Upper lobe of left lung (tissue), 6 donors: ENCODE measurements around the gene MYG1. TPM values are rescaled to one million over a fixed set of nuclear protein-coding genes. Genes with fewer than 3 reads are reported as not detected.

ENCODE experiments used
- ATAC-seq, 2 donors: fragments of 200-7000 bp; cut with Tn5 transposase; one replicate each; pipeline ENCODE4 v1.9.1; 2022; ENCODE audit warnings: mild to moderate bottlenecking in 2 of 2, moderate library complexity in 2 of 2; ENCODE audit not compliant: low FRiP score in 2 of 2
- DNase-seq, 2 donors: peaks; one replicate each; pipeline ENCODE4 v3.0.0-alpha.2; 2019 to 2020
- H3K27ac ChIP-seq, 4 donors: fragments of 200-600 bp; sonication (generic); one replicate each; pipeline ENCODE4 v1.5.1; 2016 to 2019
- H3K27me3 ChIP-seq, 4 donors: fragments of 200-600 bp; sonication (generic); one replicate each; pipeline ENCODE4 v1.5.1; 2017 to 2019
- H3K36me3 ChIP-seq, 4 donors: fragments of 200-600 bp; sonication (generic); one replicate each; pipeline ENCODE4 v1.5.1; 2016 to 2019
- H3K4me1 ChIP-seq, 4 donors: fragments of 200-600 bp; sonication (generic); one replicate each; pipeline ENCODE4 v1.5.1; 2018 to 2019
- H3K4me3 ChIP-seq, 4 donors: fragments of 200-600 bp; sonication (generic); one replicate each; pipeline ENCODE4 v1.5.1; 2017 to 2019; ENCODE audit warnings: mild to moderate bottlenecking in 2 of 4, moderate library complexity in 1 of 4
- H3K9me3 ChIP-seq, 4 donors: fragments of 200-600 bp; sonication (generic); one replicate each; pipeline ENCODE4 v1.5.1; 2018 to 2019
- EP300 ChIP-seq, 4 donors: sonication (generic); formaldehyde crosslinking; IDR thresholded peaks; one replicate each; pipeline ENCODE4 v1.5.1; 2017; ENCODE audit warnings: antibody characterized with exemption in 4 of 4, control low read depth in 2 of 4
- POLR2A ChIP-seq, 4 donors: fragments of 450-650 bp; IDR thresholded peaks; one replicate each; pipeline ENCODE4 v1.5.1; 2016 to 2017; ENCODE audit warnings: antibody characterized with exemption in 4 of 4, mild to moderate bottlenecking in 2 of 4
- POLR2AphosphoS5 ChIP-seq, 2 donors: sonication (generic); formaldehyde crosslinking; IDR thresholded peaks; one replicate each; pipeline ENCODE4 v1.5.1; 2017; ENCODE audit warnings: antibody characterized with exemption in 2 of 2
- WGBS, 2 donors: methylation state at CpG; one replicate each; pipeline ENCODE4 v1.1.5; 2017 to 2018; 5-methylcytosine and 5-hydroxymethylcytosine counted together
- total RNA-seq, 6 donors: library from RNA; depleted of rRNA in 4 of 6; stranded (reverse); fragments of >200 nt in 4 of 6; gene quantifications; one replicate each; pipeline versions ENCODE4 v1.1.0 to v1.2.1, GENCODE V29; 2016 to 2021
- TF ChIP-seq, protein P1 (sequence below), 6 experiments: fragments of 450-650 bp in 4 of 6; fragments of 200-600 bp in 2 of 6; sonication (generic) in 2 of 6; IDR thresholded peaks; one replicate each; pipeline ENCODE4 v1.5.1; 2016 to 2019; ENCODE audit warnings: antibody characterized with exemption in 6 of 6
- donor health status: DM: no; HTN: no; CAD: no; lungs with moderate emphysema.
- donor health status: DM: no; HTN: yes; CAD: no; lungs with severe emphysema.

MYG1 gene
- 10 to 100 TPM; 29.1 to 50.7 (median 34.8) TPM for total RNA-seq

DNA sequence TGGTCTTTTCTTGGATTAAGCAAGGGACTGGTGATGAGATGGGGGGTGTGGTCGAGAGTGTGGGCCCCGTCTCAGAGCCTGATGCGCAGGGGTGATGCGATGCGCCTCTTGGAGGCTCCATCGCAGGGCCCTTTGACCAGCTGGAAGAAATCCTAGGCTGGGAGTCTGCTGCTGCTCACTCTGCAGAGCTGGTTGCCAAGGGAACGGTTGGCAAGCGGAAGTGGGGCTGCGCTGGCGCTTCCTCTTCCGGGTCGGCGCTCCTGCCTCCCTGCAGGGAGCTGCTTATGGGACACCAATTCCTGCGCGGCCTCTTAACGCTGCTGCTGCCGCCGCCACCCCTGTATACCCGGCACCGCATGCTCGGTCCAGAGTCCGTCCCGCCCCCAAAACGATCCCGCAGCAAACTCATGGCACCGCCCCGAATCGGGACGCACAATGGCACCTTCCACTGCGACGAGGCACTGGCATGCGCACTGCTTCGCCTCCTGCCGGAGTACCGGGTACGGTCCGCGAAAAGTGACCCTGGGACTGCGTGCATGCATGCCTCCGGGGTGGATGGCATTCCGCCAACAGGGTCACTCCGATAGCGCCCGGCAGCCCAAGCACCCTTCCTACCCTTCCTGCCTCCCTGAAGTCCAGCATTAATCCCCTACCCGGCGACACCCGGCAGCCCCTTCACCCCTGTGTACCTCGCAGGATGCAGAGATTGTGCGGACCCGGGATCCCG is at the start of gene MYG1:
MYG1 (plus strand) TSS at position 242 of the 727 bp plus-strand sequence; CDS start at position 285, 43 bp downstream.
- H3K4me3 ChIP-seq, result peak within 1 kb of the TSS; percentile 74 to 84 (median 82)
- no peaks in the 10 kb centered on the region for H3K9me3 ChIP-seq
- H3K27ac ChIP-seq, result peak within 1 kb of the TSS; percentile 65 to 92 (median 82)
- TF ChIP-seq POLR2AphosphoS5 (IDR thresholded peaks at IDR 0.05), result peak; percentile 65 to 85
- peak in 1 of 4 donors; percentile 38 for TF ChIP-seq EP300 (IDR thresholded peaks at IDR 0.05)
- TF ChIP-seq, protein P1, sequence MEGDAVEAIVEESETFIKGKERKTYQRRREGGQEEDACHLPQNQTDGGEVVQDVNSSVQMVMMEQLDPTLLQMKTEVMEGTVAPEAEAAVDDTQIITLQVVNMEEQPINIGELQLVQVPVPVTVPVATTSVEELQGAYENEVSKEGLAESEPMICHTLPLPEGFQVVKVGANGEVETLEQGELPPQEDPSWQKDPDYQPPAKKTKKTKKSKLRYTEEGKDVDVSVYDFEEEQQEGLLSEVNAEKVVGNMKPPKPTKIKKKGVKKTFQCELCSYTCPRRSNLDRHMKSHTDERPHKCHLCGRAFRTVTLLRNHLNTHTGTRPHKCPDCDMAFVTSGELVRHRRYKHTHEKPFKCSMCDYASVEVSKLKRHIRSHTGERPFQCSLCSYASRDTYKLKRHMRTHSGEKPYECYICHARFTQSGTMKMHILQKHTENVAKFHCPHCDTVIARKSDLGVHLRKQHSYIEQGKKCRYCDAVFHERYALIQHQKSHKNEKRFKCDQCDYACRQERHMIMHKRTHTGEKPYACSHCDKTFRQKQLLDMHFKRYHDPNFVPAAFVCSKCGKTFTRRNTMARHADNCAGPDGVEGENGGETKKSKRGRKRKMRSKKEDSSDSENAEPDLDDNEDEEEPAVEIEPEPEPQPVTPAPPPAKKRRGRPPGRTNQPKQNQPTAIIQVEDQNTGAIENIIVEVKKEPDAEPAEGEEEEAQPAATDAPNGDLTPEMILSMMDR (IDR thresholded peaks at IDR 0.05), result peak in 3 of 6 experiments; percentile 46 to 58 (median 50)
- TF ChIP-seq POLR2A (IDR thresholded peaks at IDR 0.05), result peak; percentile 16 to 82 (median 20)
- DNase-seq, result peak; percentile 91 to 96
- 0 to 3% methylated on average over 16 to 41 of the region's 51 CpGs for WGBS, 2 donors
- no peaks in the 10 kb centered on the region for H3K27me3 ChIP-seq
- peaks cover 49 to 75% (median 51%) of the 10 kb centered on the region in 4 donors for H3K4me1 ChIP-seq
- H3K36me3 ChIP-seq, result peaks cover 4 to 44% (median 19%) of the 10 kb centered on the region in 4 donors
- peak; percentile 89 to 90 for ATAC-seq

- Histone ChIP-seq H3K36me3 (peaks cover 0 to 25% (median 19%) of the 10 kb centered on the region in 4 donors), H3K4me1 (peaks cover 24 to 31% (median 25%) of the 10 kb centered on the region in 4 donors), H3K27ac (peak overlapping the region; percentile 83 to 95 (median 88)), H3K27me3 (no peaks in the 10 kb centered on the region), H3K9me3 (no peaks in the 10 kb centered on the region), H3K4me3 (peak overlapping the region; percentile 71 to 87 (median 74))
- TF ChIP-seq, protein P1 (IDR thresholded peaks at IDR 0.05), result peak in 4 of 6 experiments; percentile 24 to 60 (median 26)
- TF ChIP-seq POLR2AphosphoS5 (IDR thresholded peaks at IDR 0.05), result peak; percentile 48 to 66
- peak in 3 of 4 donors; percentile 24 to 68 (median 50) for TF ChIP-seq POLR2A (IDR thresholded peaks at IDR 0.05)
- TF ChIP-seq EP300 (IDR thresholded peaks at IDR 0.05), result no peak
- peak; percentile 89 to 95 for DNase-seq
- WGBS, 2 donors, result 0 to 3% methylated on average over 13 to 23 of the region's 51 CpGs
- ATAC-seq, result peak; percentile 91 to 96
Observed at GRCh38 chr12:53251477-53252348, 47.8 kb upstream of the MYG1 start.

DNA sequence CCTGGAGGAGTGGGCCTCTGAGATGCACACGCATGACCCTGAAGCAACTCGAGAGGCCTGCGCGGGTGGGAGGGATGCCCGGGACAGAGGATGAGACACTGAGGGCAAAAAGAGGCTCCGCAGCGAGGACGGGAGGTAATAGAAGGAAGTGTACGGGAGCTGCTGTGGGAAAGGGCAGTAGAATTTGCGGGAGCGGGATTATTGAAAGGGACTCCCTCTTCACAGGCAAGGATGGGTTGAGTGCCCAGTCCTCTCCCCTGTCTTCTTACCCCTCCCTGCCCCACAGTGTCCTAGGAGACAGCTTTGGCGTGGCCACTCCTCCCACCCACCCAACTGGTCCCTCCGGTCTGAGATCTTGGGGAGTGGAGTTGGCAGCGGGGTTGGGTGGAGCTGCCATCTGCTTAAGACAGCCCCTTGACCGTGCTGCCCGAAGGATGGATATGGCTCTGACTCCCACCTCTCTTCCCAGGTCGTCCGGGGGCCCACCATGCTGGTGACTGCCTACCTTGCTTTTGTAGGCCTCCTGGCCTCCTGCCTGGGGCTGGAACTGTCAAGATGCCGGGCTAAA is 47.1 kb upstream of the MYG1 start:
- Histone ChIP-seq H3K36me3 (peaks cover 0 to 25% (median 19%) of the 10 kb centered on the region in 4 donors), H3K4me1 (peaks cover 24 to 31% (median 25%) of the 10 kb centered on the region in 4 donors), H3K27ac (peak overlapping the region; percentile 83 to 95 (median 88)), H3K27me3 (no peaks in the 10 kb centered on the region), H3K9me3 (no peaks in the 10 kb centered on the region), H3K4me3 (peak overlapping the region; percentile 71 to 87 (median 74))
- no peak for TF ChIP-seq POLR2AphosphoS5 (IDR thresholded peaks at IDR 0.05)
- TF ChIP-seq, protein P1 (IDR thresholded peaks at IDR 0.05), result peak in 1 of 6 experiments; percentile 3
- DNase-seq (peak in 1 of 2 donors; percentile 45), ATAC-seq (peak; percentile 24 to 73)
- 5 to 11% methylated on average over 16 to 17 of the region's 19 CpGs for WGBS, 2 donors

DNA sequence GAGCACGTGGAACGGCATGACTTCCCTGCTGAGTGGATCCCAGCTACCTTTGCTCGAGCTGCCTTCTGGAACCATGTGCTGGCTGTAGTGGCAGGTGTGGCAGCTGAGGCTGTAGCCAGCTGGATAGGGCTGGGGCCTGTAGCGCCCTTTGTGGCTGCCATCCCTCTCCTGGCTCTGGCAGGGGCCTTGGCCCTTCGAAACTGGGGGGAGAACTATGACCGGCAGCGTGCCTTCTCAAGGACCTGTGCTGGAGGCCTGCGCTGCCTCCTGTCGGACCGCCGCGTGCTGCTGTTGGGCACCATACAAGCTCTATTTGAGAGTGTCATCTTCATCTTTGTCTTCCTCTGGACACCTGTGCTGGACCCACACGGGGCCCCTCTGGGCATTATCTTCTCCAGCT is 46.2 kb upstream of the MYG1 start:
- H3K4me3 ChIP-seq, result peak overlapping the region in 1 of 4 donors; percentile 72
- 92 to 93% methylated on average over 5 to 13 of the region's 13 CpGs for WGBS, 2 donors

More for the DNA sequence above, 46.2 kb upstream of the MYG1 start:
- TF ChIP-seq, protein P1 (IDR thresholded peaks at IDR 0.05), result no peak
- no peak for TF ChIP-seq POLR2A (IDR thresholded peaks at IDR 0.05)
- H3K9me3 ChIP-seq, result no peaks in the 10 kb centered on the region
- peaks cover 24 to 31% (median 25%) of the 10 kb centered on the region in 4 donors for H3K4me1 ChIP-seq
- DNase-seq, result no peak
- H3K36me3 ChIP-seq, result peaks cover 0 to 25% (median 19%) of the 10 kb centered on the region in 4 donors
- ATAC-seq, result no peak
- no peaks in the 10 kb centered on the region for H3K27me3 ChIP-seq
- H3K27ac ChIP-seq, result peak overlapping the region in 2 of 4 donors; percentile 83 to 91
